Neural cell (in vitro differentiated cells): ENCODE data around the gene SNX32. TPM values are rescaled to one million over a fixed set of nuclear protein-coding genes. Genes with fewer than 3 reads are reported as not detected.

ENCODE experiments used
- H2AFZ ChIP-seq: fragments of 200-600, 300-800 bp; sonication (generic), shearing (Covaris generic); 2 replicates; pipeline ENCODE4 v1.6.0; 2014; ENCODE audit warnings: low read depth, mild to moderate bottlenecking, antibody characterized with exemption, low read length, moderate library complexity
- H3F3A ChIP-seq: fragments of 200-600 bp; shearing (Covaris generic); 2 replicates; pipeline ENCODE4 v1.6.1; 2016; ENCODE audit warnings: mild to moderate bottlenecking, moderate library complexity, mixed read lengths, antibody characterized with exemption, low read length; ENCODE audit not compliant: insufficient read depth, poor library complexity, severe bottlenecking
- H3K27ac ChIP-seq: fragments of 200-600, 300-800 bp; sonication (generic), shearing (Covaris generic); 2 replicates; pipeline ENCODE4 v1.5.1; 2014; ENCODE audit warnings: mild to moderate bottlenecking, low read length, moderate library complexity
- H3K27me3 ChIP-seq: fragments of 300-800, 200-600 bp; sonication (generic), shearing (Covaris generic); 2 replicates; pipeline ENCODE4 v1.6.0; 2014; ENCODE audit warnings: mild to moderate bottlenecking, low read depth, low read length, moderate library complexity; ENCODE audit not compliant: insufficient read depth
- H3K36me3 ChIP-seq: fragments of 300-800, 200-600 bp; sonication (generic), shearing (Covaris generic); 2 replicates; pipeline ENCODE4 v1.5.1; 2014; ENCODE audit warnings: mild to moderate bottlenecking, antibody characterized with exemption, low read length, moderate library complexity; ENCODE audit not compliant: insufficient read depth
- H3K4me2 ChIP-seq: fragments of 300-800, 200-600 bp; sonication (generic), shearing (Covaris generic); 2 replicates; pipeline ENCODE4 v1.6.0; 2014; ENCODE audit warnings: mild to moderate bottlenecking, low read length
- H3K4me3 ChIP-seq: fragments of 300-800, 200-600 bp; sonication (generic), shearing (Covaris generic); 2 replicates; pipeline ENCODE4 v1.5.1; 2014; ENCODE audit warnings: mild to moderate bottlenecking, low read length, moderate library complexity
- H3K79me2 ChIP-seq: fragments of 200-600 bp; shearing (Covaris generic); replicated peaks from 2 replicates; pipeline ENCODE4 v1.6.0; 2014; ENCODE audit warnings: mild to moderate bottlenecking, low read length, moderate library complexity; ENCODE audit not compliant: insufficient read depth
- H3K9ac ChIP-seq: fragments of 300-800, 200-600 bp; sonication (generic), shearing (Covaris generic); 2 replicates; pipeline ENCODE4 v1.6.1; 2016; ENCODE audit warnings: mild to moderate bottlenecking, low read length, mixed read lengths
- H3K9me2 ChIP-seq: fragments of 200-600 bp; shearing (Covaris generic); 2 replicates; pipeline ENCODE4 v1.6.1; 2016; ENCODE audit warnings: mild to moderate bottlenecking, low read length, mixed read lengths; ENCODE audit not compliant: insufficient read depth
- H3K9me3 ChIP-seq: fragments of 200-600, 300-800 bp; sonication (generic), shearing (Covaris generic); 2 replicates; pipeline ENCODE4 v1.6.1; 2016; ENCODE audit warnings: mild to moderate bottlenecking, mixed run types, low read length, moderate library complexity, mixed read lengths
- H4K20me1 ChIP-seq: fragments of 200-600 bp; shearing (Covaris generic); 2 replicates; pipeline ENCODE4 v1.6.1; 2016; ENCODE audit warnings: mild to moderate bottlenecking, mixed run types; ENCODE audit not compliant: insufficient read depth
- CTCF ChIP-seq: fragments of 450-650 bp; IDR thresholded peaks from 2 replicates; pipeline ENCODE4 v1.5.1; 2014; ENCODE audit warnings: antibody characterized with exemption, mild to moderate bottlenecking, moderate library complexity; ENCODE audit not compliant: poor library complexity, severe bottlenecking
- EP300 ChIP-seq: fragments of 450-650 bp; conservative IDR thresholded peaks from 2 replicates; pipeline ENCODE4 v1.6.1; 2014; ENCODE audit warnings: antibody characterized with exemption, mild to moderate bottlenecking, moderate library complexity; ENCODE audit not compliant: poor library complexity, severe bottlenecking
- EZH2 ChIP-seq: fragments of 200-600, 300-800 bp; shearing (Covaris generic), sonication (generic); IDR thresholded peaks from 2 replicates; pipeline ENCODE4 v1.6.1; 2014; ENCODE audit warnings: antibody characterized with exemption, low read length, borderline replicate concordance, mild to moderate bottlenecking; ENCODE audit not compliant: insufficient read depth, poor library complexity, severe bottlenecking
- MXI1 ChIP-seq: fragments of 450-650 bp; conservative IDR thresholded peaks from 2 replicates; pipeline ENCODE4 v1.6.1; 2014; ENCODE audit warnings: antibody characterized with exemption, mild to moderate bottlenecking; ENCODE audit not compliant: poor library complexity, severe bottlenecking
- POLR2AphosphoS5 ChIP-seq: IDR thresholded peaks from 2 replicates; pipeline ENCODE4 v1.6.1; 2012
- RAD21 ChIP-seq: fragments of 450-650 bp; conservative IDR thresholded peaks from 2 replicates; pipeline ENCODE4 v1.6.1; 2014; ENCODE audit warnings: antibody characterized with exemption, mild to moderate bottlenecking, moderate library complexity
- REST ChIP-seq: IDR thresholded peaks from 2 replicates; pipeline ENCODE4 v1.6.1; 2012; ENCODE audit warnings: borderline replicate concordance
- SMC3 ChIP-seq: fragments of 450-650 bp; conservative IDR thresholded peaks from 2 replicates; pipeline ENCODE4 v1.6.1; 2014; ENCODE audit warnings: antibody characterized with exemption, mild to moderate bottlenecking, moderate library complexity; ENCODE audit not compliant: poor library complexity
- TAF1 ChIP-seq: IDR thresholded peaks from 2 replicates; pipeline ENCODE4 v1.6.1; 2012; ENCODE audit warnings: low read depth
- polyA plus RNA-seq: library from polyadenylated mRNA; depleted of rRNA; stranded (reverse); fragments of >200 nt; gene quantifications from 2 replicates; pipeline ENCODE4 v1.2.3, GENCODE V29; 2014

The SNX32 gene
- polyA plus RNA-seq, 1 donor from 2014 or later, result 16.0 TPM

GRCh38 chr11:65790902-65791650, 42.7 kb upstream of the SNX32 start:
- no peaks in the 10 kb centered on the region for H3F3A ChIP-seq
- peaks cover 41% of the 10 kb centered on the region for H3K27me3 ChIP-seq
- H3K9me2 ChIP-seq, result no peaks in the 10 kb centered on the region
- H3K4me3 ChIP-seq, result no peak overlapping the region
- no peaks in the 10 kb centered on the region for H3K36me3 ChIP-seq
- no peaks in the 10 kb centered on the region for H4K20me1 ChIP-seq
- TF ChIP-seq RAD21, result no peak
- no peak for TF ChIP-seq CTCF
- no peak for TF ChIP-seq SMC3
- TF ChIP-seq TAF1, result no peak
- TF ChIP-seq MXI1, result no peak
- no peak for TF ChIP-seq EZH2
- no peak for TF ChIP-seq POLR2AphosphoS5
- TF ChIP-seq REST, result no peak
- no peak for TF ChIP-seq EP300
- H3K79me2 ChIP-seq, result no peaks in the 10 kb centered on the region
- no peak overlapping the region for H3K4me2 ChIP-seq
- no peak overlapping the region for H3K27ac ChIP-seq
- H2AFZ ChIP-seq, result no peak overlapping the region
- no peaks in the 10 kb centered on the region for H3K9me3 ChIP-seq
- no peak overlapping the region for H3K9ac ChIP-seq

GRCh38 chr11:65791719-65792213, 42.0 kb upstream of the SNX32 start:
- H2AFZ ChIP-seq, result no peak overlapping the region
- H3K4me3 ChIP-seq, result no peak overlapping the region
- no peaks in the 10 kb centered on the region for H3K9me2 ChIP-seq
- no peak overlapping the region for H3K4me2 ChIP-seq
- TF ChIP-seq MXI1 (no peak), EP300 (no peak), EZH2 (no peak), POLR2AphosphoS5 (no peak), SMC3 (no peak)
- no peaks in the 10 kb centered on the region for H3F3A ChIP-seq
- no peaks in the 10 kb centered on the region for H3K36me3 ChIP-seq
- no peak overlapping the region for H3K27ac ChIP-seq
- no peak overlapping the region for H3K9ac ChIP-seq
- no peaks in the 10 kb centered on the region for H3K79me2 ChIP-seq
- H3K9me3 ChIP-seq, result no peaks in the 10 kb centered on the region
- peaks cover 34% of the 10 kb centered on the region for H3K27me3 ChIP-seq
- no peaks in the 10 kb centered on the region for H4K20me1 ChIP-seq
